Amniotic epithelial cell (primary cell): ENCODE data around the gene NOXO1.
"Not testable (repeated sequence)": the region's sequence is repeated elsewhere in the genome, so short reads cannot be mapped to it uniquely, and the experiment has no call there.

ENCODE experiments used
- DNase-seq: peaks from one replicate; pipeline ENCODE4 v3.0.0-alpha.2; 2010; ENCODE audit warnings: low read depth

The NOXO1 gene

DNA sequence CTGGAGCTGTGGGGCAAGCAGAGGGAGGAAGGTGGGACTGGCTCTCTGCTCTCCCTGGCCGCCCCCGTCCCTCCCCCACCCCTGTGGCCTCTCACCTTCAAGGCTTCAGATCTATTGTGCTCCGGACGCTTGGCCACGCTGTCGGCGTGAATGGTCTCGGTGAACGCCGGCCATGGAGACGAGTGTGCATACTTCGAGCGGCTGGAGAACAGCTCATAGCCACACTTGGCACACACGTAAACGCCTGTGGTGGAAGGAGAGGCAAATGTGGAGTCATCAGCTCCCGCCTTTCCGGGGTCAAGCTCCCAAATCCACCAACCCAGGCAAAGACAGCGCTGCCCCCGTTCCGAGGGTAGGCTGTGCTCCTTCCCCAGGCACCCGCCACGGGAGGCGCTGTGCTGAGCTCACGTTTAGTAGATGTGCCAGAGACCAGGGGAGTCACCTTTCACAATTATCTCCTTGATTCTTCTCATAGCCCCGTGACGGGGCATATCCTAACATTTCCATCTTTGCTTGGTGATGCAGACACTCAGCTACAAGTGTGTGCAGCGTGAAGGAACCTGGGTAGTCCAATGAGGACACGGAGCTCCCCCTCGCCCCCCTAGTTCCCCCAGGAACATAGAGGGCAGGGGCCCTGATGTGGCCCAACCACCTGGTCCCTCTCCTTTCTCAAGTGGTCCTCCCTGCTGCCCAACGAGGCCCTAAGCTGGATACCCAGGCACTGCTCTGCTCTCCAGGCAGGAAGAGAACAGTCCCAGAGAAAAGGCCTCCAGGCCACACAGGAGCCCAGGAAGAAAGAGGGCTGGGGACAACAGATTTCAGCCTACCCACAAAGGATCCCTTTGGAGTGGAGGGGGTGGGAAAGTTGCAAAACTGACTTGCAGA, 39.9 kb downstream of the NOXO1 start:
- no peak for DNase-seq

DNA sequence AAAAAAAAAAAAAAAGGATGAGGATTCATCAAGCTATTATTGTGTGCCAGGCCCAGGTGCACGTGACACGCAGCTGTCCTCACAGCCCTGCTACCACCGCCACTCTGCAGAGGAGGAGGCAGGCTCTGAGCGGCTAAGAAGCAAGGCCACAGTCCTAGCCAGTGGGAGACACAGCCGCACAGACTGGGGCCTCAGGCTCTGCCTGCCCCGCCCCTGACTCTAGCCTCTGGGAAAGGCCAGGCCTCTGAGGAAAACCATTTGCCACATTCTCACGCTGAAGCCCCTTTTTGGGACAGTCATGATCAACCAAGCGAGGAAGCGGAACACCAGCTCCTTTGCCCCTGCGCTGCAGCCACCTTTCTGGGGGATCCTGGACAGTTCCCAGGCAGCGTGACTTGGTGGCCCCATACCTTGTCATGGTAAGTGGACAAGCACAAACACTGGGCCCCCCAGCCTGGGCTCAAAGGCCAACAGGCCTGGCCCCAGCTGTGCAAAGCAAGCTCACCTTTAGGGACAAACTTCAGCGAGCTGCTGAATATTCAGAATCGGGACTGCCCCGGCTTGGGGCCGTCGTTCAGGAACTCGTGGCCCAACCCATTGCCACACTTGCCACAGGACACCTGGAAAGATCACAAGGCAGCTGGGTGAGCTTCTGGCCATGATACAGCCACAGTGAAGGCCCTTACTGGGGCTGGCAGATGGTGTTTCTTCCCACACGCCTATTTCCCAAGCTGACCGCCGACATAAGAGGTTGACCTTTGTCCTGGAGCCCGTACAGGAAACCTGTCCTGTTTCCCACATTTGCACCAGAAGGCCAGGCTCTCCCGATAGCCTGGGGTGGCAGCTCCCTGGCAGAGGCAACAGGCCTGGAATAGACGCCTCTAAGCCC, 40.8 kb downstream of the NOXO1 start:
- no peak for DNase-seq

DNA sequence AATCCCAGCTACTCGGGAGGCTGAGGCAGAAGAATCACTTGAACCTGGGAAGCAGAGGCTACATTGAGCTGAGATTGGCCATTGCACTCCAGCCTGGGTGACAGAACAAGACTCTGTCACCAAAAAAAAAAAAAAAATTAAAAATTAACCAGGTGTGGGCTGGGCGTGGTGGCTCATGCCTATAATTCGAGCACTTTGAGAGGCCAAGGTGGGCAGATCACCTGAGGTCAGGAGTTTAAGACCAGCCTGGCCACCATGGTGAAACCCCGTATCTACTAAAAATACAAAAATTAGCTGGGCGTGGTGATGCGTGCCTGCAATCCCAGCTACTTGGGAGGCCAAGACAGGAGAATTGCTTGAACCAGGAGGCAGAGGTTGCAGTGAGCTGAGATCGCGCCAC, 41.4 kb downstream of the NOXO1 start:
- DNase-seq = not testable (repeated sequence)

DNA sequence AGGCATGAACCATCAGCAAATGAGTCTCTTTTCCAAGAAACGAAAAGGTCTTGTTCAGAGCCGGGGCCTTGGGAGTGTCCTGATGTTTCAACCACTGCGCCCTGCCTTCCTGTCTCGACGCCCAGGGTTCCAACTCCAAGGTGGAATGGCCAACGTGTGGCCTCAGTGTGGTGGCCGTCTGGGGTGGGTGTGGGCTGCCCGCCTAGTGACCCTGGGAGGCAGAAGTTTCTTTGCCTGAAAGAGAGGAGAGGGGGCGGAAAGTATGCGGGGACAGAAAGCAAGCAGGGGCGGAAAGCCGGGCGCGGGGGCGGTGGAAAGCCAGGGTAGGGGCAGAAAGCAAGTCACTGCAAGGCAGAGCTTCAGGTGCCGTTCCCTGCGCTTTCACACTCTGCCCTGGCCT, 42.4 kb downstream of the NOXO1 start:
- no peak for DNase-seq

DNA sequence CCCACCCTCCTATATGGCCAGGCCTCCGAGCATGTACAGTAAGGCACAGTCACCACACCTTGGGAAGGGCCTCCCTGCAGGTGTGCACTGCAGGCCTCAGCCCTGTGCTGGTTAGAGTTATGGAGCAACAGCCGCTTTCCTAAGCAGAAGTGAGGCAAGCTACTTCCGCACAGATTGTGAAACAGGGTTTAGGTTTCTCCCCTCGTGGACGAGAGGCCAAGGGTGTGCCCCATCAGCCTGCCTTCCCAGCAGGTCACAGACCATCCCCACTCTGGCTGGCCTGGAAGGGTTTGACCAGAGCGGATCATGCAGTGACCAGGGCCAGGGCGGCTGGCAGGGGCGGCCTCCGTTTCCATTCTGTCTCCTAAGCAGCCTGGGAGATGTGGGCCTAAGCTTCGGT, 43.0 kb downstream of the NOXO1 start:
- no peak for DNase-seq

DNA sequence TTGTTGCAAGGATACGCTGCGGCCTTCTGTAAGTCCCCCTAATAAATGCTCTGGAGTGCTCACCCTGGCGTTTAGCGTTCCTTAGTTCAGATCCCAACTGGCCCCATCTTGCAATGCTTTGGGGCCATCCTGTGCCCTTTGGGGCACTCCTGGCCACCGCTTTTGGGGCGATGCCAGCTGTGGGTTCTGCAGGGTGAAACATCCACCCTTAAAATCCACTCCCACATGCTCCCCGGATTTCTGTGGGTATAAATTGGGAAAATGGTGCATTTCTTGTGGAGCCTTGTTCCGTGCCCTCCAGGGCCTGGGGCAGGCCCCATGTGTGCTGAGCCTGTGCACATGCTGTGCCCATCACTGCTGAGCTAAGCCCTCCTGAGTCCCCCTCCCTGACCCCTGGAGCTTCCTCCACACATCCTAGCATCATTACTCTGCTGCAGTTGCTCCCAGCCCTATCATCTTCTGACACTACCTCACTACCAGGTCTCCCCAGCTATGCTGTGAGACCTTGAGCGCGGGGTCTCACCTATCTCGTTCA, 44.3 kb downstream of the NOXO1 start:
- DNase-seq = no peak

DNA sequence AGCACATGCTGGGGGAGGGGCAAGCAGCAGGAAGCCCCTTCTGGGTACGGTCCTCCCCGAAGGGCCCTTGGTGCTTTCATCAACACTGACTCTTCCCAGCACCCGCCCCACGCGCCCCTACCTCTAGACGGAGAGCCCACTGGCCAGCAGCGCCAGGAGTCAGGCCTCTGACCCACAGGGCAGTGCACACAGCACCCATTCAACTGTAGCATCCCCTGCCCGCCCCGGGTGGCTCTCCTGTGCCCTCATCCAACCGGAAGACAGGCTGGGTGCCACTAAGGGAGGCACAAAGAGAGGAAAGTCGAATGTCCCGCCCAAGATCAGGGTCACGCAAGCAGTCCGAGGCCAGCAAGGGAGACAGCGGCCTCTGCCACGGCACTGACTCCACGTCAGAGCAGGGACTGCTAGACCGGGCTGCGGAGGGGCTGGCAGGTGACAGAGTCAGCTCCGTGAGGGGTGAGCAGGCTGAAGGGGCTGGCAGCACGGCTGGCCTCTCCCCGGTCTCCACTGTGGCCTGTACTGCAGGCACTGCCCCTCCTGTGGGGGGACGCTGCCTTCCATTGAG, 48.1 kb downstream of the NOXO1 start:
- DNase-seq = no peak

DNA sequence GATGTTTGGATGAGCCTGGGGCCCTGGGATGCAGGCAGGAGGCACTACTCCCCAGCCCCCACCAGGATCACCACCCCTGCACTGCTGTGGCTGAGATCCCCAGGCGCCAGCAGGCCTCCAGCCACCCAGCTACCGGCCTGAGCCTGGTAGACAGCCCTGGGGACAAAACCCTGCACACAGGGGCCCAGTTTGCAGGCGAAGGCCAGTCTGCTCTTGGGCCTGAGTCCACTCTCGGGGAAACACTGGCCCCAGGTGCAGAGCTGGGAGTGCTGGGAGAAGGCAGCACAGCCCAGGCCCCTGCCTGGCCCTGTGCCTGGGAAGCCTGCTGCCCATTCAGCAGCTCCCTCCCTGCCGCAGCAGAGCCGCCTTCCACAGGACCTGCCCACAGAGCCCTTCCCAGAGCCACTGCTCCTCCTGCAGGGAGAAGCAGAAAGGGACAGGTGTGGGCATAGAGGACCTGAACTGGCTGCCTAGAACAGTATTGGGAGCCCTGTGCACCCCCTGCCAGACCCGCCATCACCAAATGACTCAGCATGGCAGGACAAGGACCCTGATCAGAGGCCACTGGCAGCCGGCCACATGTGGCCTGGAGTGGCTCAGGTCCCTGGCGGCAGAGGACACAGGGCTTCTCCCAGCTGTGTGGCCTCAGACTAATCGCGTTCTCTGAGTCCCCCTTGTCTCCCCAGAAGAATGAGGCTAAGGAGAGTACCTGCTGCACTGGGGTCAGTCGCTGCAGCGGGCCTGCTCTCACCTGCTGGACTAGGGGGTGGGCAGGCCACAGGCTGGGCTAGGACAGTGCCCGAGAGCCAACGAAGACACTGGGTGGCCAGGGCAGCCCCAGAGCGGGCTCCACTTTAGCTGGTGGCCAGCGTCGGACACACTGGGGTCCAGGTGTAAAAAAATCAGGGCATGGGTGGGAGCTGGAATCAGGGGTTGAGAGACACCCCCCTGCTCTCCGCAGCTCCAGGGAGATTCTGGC, 48.9 kb downstream of the NOXO1 start:
- DNase-seq = no peak

DNA sequence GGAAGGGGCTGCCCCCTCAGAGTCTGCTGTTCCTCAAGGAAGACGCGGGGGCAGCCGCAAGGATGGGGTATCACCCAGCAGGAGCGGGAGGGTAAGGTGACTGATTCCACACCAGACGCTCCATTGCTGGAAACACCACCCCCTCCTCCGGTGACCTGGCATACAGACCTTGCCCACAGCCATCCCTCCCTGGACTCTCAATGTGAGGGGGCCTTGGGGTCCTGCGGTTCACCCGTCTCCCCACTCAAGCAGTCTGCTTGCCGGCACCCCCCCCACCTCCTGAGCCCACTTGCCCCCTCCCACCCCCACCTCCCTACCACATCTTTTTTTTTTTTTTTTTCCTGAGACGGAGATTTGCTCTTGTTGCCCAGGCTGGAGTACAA, 50.9 kb downstream of the NOXO1 start:
- no peak for DNase-seq

DNA sequence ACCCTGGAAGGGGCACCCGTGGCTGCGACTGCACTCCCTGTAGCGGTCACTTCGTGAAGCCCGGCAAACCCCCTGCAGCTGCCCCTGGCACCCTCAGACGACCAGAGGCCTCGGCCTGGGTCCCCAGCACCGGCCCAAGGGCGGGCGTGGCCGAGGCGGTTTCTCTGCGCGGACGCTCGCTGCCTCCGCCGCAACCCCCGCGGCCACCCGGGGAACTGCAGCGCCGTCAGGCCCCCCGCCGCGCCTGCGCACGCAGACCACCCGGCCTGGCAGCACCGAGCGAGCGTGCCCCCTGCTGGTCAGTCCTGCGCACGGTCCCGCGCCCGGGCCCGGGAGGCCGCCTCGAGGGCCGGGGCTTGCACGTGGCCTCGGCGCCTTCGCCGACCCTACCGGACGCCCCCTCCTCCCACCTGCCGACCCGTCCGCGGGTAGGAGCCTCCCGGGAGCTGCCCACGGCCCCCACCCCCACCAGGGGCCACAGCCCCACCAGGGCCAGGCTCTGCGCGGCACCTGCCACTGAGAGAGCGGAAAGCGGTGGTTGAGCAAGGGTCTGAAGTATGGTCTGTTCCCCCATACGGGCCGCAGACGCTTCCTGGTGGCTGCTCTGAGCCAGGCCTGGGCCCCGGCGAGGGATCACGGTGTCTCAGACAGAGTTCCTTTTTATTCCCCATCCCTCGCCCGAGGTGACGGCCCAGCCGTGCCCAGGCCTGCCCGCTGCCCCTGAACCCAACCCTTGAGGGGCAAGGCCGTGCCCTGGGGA, 51.5 kb downstream of the NOXO1 start:
- peak; percentile 62 for DNase-seq

DNA sequence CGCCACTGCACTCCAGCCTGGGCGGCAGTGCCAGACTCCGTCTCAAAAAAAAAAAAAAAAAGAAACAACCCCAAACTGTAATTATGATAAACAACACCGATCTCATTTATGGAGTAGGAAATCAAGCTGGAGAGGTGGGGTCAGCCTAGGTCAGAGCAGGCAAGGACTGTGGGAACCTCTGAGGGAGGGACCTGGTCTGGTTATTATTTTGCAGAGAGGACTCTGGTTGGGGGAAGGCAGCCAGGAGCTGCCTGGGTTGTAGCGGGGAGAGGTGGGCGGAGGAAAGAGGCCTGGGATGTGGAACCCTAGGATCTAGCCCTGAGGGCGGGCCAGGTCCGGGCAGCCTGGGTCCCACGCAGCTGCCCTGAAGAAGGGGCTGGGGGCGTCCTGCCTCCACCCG, 52.2 kb downstream of the NOXO1 start:
- DNase-seq = peak; percentile 44
